Activated naive CD8-positive, alpha-beta T cell treated with anti-CD3 and anti-CD28 coated beads, Interleukin-2, amount 10 ng/mL, durations not matched to agents 7 days and 5 days (primary cell): ENCODE measurements around the gene ERCC5. TPM values are rescaled to one million over a fixed set of nuclear protein-coding genes. Genes with fewer than 3 reads are reported as not detected.

Experiments used
- ATAC-seq: fragments of 150-1000 bp; cut with Tn5 transposase; one replicate; pipeline ENCODE4 v1.10.0; 2021; ENCODE audit warnings: low read depth, moderate library complexity
- POLR2A ChIA-PET: fragments of 350-600 bp; sonication (Branson Sonifier 250); formaldehyde crosslinking; loops from one replicate; lab custom pipeline; 2021; ENCODE audit warnings: antibody characterized with exemption; lab: Charles Lee
- DNase-seq: peaks from one replicate; pipeline ENCODE4 v3.0.0; 2021
- H3K27ac Mint-ChIP-seq: one replicate; pipeline ENCODE4 v1.8.0; 2022; ENCODE audit warnings: mild to moderate bottlenecking, mixed read lengths
- H3K27me3 Mint-ChIP-seq: one replicate; pipeline ENCODE4 v1.8.0; 2022; ENCODE audit warnings: mild to moderate bottlenecking, moderate library complexity, mixed read lengths
- H3K36me3 Mint-ChIP-seq: one replicate; pipeline ENCODE4 v1.8.0; 2021; ENCODE audit warnings: mild to moderate bottlenecking, mixed read lengths
- H3K4me1 Mint-ChIP-seq: one replicate; pipeline ENCODE4 v1.8.0; 2021; ENCODE audit warnings: mixed read lengths
- H3K4me3 Mint-ChIP-seq: one replicate; pipeline ENCODE4 v1.8.0; 2022; ENCODE audit warnings: mild to moderate bottlenecking, moderate library complexity, mixed read lengths
- H3K9me3 Mint-ChIP-seq: one replicate; pipeline ENCODE4 v1.8.0; 2021; ENCODE audit warnings: mixed read lengths
- total RNA-seq, 2 experiments: library from RNA; stranded (reverse); gene quantifications; one replicate each; pipeline ENCODE4 v1.2.3, GENCODE V29; 2021

The ERCC5 gene
- total RNA-seq, 2 experiments from 2014 or later: 102 to 111 TPM

DNA sequence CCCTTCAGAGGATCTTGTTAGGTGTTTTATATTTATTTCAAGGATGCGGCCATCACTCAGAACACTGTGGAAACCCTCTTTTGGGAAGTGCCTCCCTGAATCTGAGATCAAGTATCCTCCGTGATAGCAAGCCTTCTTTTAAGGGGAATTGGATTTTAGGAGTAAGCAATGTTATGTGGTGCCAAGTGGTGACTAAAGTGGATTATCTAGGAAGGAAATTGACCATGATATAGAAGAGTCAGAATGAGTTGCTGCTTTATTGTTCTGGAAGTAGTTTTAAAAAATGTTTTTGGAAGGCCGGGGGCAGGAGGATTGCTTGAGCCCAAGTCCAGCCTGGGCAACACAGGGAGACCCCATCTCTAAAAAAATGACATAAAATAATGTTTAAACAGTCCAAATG is 6.7 kb downstream of the ERCC5 start:
- peaks cover 33% of the 10 kb centered on the region for H3K4me1 Mint-ChIP-seq
- H3K27ac Mint-ChIP-seq: no peak overlapping the region
- POLR2A ChIA-PET: no interaction called here

DNA sequence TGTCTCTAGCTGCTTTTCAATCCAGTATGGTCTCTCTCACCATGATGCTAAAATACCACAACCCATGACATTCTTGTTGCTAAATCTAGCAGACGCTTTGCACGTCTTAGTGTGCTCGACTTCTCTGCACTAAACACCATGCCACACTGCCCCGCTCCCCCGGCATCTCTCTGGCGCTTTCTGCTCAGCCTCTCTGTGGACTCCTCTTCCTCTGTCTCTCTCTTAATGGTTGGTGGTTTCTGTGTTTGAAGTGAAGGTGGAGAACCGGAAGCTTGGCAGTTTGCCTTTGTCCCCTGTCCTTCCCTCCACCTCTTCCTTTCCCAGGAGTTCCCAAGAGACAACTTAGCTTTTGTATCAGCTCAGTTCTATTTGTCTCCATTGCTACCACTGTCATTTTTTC is 8.8 kb downstream of the ERCC5 start:
- Mint-ChIP-seq H3K27me3 (no peaks in the 10 kb centered on the region), H3K4me3 (peak overlapping the region; percentile 59), H3K9me3 (no peaks in the 10 kb centered on the region), H3K36me3 (peaks cover 25% of the 10 kb centered on the region), H3K27ac (peak overlapping the region; percentile 73), H3K4me1 (peaks cover 22% of the 10 kb centered on the region)
- POLR2A ChIA-PET: interaction anchor here (1.3 kb wide), 1 partner anchor 9 kb away, joined by 9 read pairs; the partner anchor contains the start of gene ERCC5
- ATAC-seq (peak; percentile 98), DNase-seq (no peak)

More for the DNA sequence above, 6.7 kb downstream of the ERCC5 start:
- Mint-ChIP-seq H3K4me3 (no peak overlapping the region), H3K36me3 (peaks cover 18% of the 10 kb centered on the region), H3K27me3 (no peaks in the 10 kb centered on the region), H3K9me3 (no peaks in the 10 kb centered on the region)
- ATAC-seq (no peak), DNase-seq (no peak)

DNA sequence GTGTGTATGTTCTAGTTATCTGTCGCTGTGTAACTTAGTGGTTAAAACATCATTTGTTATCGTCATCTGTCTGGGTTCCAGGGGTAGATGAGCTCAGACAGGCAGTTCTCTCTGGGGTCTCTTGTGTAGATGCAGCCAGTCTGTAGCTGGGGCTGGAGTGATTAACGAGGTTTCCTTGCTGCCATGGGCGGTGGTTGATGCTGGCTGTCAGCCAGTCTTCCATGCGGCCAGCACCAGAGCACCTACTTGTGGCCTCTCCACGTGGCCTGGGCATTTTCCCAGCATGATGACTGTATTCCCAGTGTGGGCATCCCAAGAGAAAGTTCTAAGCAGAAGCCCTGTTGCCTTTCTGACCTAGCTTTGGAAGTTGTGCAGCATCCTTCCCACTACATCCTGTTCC is 10.7 kb downstream of the ERCC5 start:
- POLR2A ChIA-PET: no interaction called here
- peaks cover 26% of the 10 kb centered on the region for H3K36me3 Mint-ChIP-seq
- no peak for ATAC-seq
- no peak for DNase-seq
- H3K4me3 Mint-ChIP-seq: no peak overlapping the region
- H3K27me3 Mint-ChIP-seq: no peaks in the 10 kb centered on the region
- no peaks in the 10 kb centered on the region for H3K9me3 Mint-ChIP-seq
- no peak overlapping the region for H3K27ac Mint-ChIP-seq
- H3K4me1 Mint-ChIP-seq: peaks cover 15% of the 10 kb centered on the region

DNA sequence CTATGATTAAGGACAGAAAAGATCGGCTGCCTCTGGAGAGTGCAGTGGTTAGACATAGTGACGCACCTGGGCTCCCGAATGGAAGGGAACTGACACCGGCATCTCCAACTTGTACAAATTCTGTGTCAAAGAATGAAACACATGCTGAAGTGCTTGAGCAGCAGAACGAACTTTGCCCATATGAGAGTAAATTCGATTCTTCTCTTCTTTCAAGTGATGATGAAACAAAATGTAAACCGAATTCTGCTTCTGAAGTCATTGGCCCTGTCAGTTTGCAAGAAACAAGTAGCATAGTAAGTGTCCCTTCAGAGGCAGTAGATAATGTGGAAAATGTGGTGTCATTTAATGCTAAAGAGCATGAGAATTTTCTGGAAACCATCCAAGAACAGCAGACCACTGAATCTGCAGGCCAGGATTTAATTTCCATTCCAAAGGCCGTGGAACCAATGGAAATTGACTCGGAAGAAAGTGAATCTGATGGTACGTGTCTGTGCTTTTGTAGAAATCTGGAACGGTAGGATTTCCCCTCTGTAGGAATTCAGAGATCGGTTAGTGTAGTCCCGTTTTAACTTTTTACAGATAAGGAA is 16.9 kb downstream of the ERCC5 start:
- Mint-ChIP-seq H3K4me1 (peaks cover 4% of the 10 kb centered on the region), H3K36me3 (peaks cover 37% of the 10 kb centered on the region), H3K27me3 (no peaks in the 10 kb centered on the region), H3K27ac (no peak overlapping the region), H3K9me3 (no peaks in the 10 kb centered on the region), H3K4me3 (no peak overlapping the region)
- no peak for DNase-seq
- no peak for ATAC-seq
- POLR2A ChIA-PET: no interaction called here

DNA sequence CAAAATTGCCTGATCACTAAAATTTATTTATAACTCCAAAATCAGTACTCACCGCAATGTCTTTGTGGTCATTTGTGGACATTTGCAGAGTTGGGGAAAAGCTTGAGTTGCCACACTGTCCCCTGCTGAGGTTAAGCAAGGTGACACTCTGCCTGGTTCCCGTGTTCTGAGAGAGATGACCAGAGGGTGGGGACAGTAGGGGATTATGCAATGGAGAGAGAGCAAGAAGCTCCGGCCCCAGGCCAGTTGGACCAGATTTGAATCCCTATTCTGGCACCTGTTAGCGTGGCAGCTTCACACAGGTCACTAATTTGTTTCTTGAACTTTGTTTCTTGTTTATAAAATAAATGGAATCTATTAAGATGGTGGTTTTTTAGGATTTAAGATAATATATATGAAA is 17.8 kb downstream of the ERCC5 start:
- Mint-ChIP-seq H3K9me3 (no peaks in the 10 kb centered on the region), H3K4me3 (no peak overlapping the region), H3K4me1 (peaks cover 5% of the 10 kb centered on the region), H3K27ac (no peak overlapping the region), H3K27me3 (no peaks in the 10 kb centered on the region), H3K36me3 (peaks cover 37% of the 10 kb centered on the region)
- DNase-seq (no peak), ATAC-seq (no peak)
- POLR2A ChIA-PET: no interaction called here

DNA sequence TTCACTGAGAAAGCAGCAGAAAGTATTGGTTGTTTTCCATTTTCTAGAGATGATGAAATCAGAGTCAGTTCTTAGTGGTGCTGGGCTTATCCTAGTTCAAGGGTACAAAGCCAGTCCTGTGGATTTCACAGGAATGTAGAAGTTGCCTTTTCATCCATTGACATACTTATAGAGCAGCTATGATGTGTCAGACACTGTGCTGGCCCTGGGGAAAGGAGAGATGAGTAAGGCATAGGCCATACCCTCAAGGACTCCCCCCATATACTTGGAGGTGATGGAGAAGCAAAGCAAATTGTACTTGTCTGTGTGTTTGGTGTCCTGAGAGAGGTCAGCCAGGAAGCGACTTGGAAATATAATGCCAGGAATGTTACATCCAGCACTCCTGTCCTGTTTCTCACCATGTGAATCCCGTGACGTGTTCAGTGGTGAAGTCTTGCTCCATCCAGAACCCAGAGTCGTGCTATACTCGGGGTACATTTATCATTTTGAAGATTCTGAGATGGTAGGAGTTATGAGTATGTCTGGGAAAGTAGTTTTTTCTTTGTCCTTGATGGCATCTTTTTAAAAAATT is 22.6 kb downstream of the ERCC5 start:
- Mint-ChIP-seq H3K27me3 (no peaks in the 10 kb centered on the region), H3K9me3 (no peaks in the 10 kb centered on the region), H3K4me1 (peaks cover 15% of the 10 kb centered on the region), H3K27ac (no peak overlapping the region), H3K4me3 (no peak overlapping the region), H3K36me3 (peaks cover 30% of the 10 kb centered on the region)
- POLR2A ChIA-PET: no interaction called here
- ATAC-seq: no peak
- no peak for DNase-seq

DNA sequence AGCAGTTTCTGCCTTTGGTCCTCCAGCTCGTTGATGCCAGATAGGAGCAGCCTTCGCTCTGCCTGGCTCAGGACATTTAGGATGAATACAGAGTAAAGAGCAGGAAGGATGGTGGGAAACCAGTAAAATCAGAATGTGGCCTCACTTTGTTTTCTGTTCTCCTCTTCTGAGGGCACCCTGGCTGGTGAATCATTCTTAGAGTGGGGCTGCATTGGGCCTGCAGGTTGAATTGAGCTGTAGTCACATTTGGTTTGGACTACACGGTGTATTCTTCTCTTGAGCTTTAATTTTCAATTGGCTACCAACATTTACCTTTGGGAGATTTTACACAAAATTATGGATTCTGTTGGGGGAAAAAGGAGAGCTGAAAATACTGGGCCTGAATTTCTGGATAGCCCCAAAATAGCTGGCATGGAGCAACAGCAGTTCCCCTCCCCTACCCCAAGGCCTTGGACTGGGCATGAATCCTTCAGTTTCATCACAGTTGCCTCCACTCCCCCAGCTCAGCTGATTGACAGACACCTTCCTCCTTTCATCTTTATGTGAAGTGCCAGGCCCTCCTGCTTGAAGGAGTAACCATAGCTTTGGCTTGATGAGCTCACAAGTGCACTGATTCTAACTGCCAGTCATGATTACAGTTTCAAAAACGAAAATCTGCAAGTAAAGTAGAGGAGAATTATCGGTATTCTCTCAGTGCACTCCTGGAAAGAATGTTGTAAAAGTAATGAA is 24.3 kb downstream of the ERCC5 start:
- Mint-ChIP-seq H3K36me3 (peaks cover 26% of the 10 kb centered on the region), H3K4me1 (peaks cover 10% of the 10 kb centered on the region), H3K9me3 (no peaks in the 10 kb centered on the region), H3K4me3 (no peak overlapping the region), H3K27me3 (no peaks in the 10 kb centered on the region), H3K27ac (peak overlapping the region; percentile 18)
- ATAC-seq: peak; percentile 13
- DNase-seq: no peak
- POLR2A ChIA-PET: interaction anchor here (0.7 kb wide), 1 partner anchor 278 kb away, joined by 4 read pairs; no protein-coding TSS in a partner anchor

DNA sequence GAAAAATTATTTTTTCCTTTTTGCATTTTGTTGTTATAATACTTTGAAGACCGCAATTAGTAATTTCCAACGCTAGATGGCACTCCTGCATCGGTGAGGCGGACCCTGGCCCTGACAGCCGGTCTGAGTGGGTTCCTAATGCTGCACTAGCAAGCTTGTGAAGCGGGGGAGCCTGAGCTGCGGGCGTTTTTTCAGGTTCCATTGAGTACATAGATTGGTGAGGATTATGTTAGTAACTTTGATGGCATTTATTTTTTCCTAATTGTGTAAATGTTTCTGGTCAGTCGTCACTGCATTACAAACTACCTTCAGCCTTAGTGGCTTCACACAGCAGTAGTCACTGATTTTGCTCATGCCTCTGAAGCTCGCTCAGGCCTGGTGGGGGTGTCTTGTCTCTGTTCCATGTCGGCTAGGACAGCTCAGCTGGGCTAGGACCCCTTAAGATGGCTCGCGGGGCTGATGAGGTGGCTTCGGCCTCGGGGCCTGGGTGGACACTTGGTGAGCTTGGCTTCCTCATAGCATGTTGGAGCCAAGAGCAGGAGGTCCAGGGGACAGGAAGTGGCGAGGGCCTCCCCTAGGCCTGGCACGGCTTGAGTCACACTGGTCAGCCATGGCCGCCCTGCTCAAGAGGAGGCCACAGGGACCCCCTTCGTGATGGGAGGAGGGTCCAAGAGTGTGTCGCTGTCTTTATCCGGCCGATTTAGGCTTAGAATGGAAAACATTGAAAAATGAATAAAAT is 25.0 kb downstream of the ERCC5 start:
- H3K27ac Mint-ChIP-seq: no peak overlapping the region
- H3K4me1 Mint-ChIP-seq: peaks cover 10% of the 10 kb centered on the region
- peaks cover 28% of the 10 kb centered on the region for H3K36me3 Mint-ChIP-seq
- no peaks in the 10 kb centered on the region for H3K9me3 Mint-ChIP-seq
- POLR2A ChIA-PET: no interaction called here
- DNase-seq: no peak
- peak; percentile 75 for ATAC-seq
- no peaks in the 10 kb centered on the region for H3K27me3 Mint-ChIP-seq
- no peak overlapping the region for H3K4me3 Mint-ChIP-seq

DNA sequence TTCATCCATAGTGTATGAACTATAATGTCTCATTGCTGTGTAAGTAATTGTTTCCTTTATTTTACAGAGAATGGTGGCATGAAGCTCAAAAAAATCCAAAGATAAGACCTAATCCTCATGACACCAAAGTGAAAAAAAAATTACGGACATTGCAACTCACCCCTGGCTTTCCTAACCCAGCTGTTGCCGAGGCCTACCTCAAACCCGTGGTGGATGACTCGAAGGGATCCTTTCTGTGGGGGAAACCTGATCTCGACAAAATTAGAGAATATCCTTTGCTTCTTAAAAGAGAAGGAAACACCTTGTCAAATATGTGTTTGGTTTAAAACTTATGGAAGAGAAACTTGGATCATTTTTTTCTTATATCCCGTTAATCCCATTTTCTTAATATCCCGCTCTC is 26.3 kb downstream of the ERCC5 start:
- H3K36me3 Mint-ChIP-seq: peaks cover 32% of the 10 kb centered on the region
- DNase-seq (no peak), ATAC-seq (no peak)
- H3K9me3 Mint-ChIP-seq: no peaks in the 10 kb centered on the region
- H3K4me3 Mint-ChIP-seq: no peak overlapping the region
- H3K27me3 Mint-ChIP-seq: no peaks in the 10 kb centered on the region
- H3K4me1 Mint-ChIP-seq: peaks cover 10% of the 10 kb centered on the region
- H3K27ac Mint-ChIP-seq: no peak overlapping the region
- POLR2A ChIA-PET: no interaction called here

DNA sequence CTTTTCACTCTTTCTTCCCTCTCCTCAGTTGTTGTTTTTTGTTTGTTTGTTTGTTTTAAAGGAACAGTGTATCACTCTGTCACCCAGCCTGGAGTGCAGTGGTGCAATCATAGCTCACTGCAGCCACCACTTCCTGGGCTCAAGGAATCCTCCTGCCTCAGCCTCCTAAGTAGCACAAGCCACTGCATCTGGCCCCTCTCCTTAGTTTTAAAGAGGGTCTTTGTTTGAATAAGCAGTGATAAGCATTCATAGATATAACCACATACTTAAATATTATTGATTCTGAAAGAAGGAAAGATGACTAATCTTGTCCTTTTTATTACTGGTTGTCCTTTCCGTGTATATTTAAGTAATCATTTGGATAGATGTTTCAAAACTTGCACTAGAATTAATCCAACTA is 26.7 kb downstream of the ERCC5 start:
- Mint-ChIP-seq H3K4me3 (no peak overlapping the region), H3K27ac (no peak overlapping the region), H3K9me3 (no peaks in the 10 kb centered on the region), H3K27me3 (no peaks in the 10 kb centered on the region), H3K4me1 (peaks cover 10% of the 10 kb centered on the region), H3K36me3 (peaks cover 31% of the 10 kb centered on the region)
- no peak for DNase-seq
- ATAC-seq: no peak
- POLR2A ChIA-PET: no interaction called here

DNA sequence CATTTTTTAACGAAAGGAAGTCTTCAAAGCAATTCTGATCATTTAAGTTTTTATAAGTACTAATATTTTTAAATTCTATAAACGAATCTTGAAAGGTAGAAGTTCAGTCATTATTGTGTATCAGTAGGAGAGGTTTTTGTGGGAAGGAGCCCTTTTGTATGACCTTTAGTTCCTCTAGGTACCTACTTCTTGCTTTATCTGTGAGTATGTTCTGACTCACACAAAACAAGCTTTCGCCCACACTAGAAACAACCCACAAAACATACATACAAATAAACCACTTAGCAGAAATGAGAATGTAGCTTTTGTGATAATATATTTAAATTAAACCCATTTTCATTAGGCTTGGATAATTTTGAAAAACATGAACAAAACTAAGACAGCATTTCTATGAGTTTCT is 27.8 kb downstream of the ERCC5 start:
- ATAC-seq (no peak), DNase-seq (no peak)
- no peaks in the 10 kb centered on the region for H3K27me3 Mint-ChIP-seq
- no peak overlapping the region for H3K4me3 Mint-ChIP-seq
- H3K36me3 Mint-ChIP-seq: peaks cover 29% of the 10 kb centered on the region
- POLR2A ChIA-PET: no interaction called here
- no peaks in the 10 kb centered on the region for H3K9me3 Mint-ChIP-seq
- H3K27ac Mint-ChIP-seq: no peak overlapping the region
- H3K4me1 Mint-ChIP-seq: peaks cover 9% of the 10 kb centered on the region

DNA sequence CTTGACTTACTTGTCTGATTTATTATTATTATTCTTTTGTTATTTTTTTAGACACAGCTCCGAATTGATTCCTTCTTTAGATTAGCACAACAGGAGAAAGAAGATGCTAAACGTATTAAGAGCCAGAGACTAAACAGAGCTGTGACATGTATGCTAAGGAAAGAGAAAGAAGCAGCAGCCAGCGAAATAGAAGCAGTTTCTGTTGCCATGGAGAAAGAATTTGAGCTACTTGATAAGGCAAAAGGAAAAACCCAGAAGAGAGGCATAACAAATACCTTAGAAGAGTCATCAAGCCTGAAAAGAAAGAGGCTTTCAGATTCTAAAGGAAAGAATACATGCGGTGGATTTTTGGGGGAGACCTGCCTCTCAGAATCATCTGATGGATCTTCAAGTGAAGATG is 29.4 kb downstream of the ERCC5 start:
- peaks cover 7% of the 10 kb centered on the region for H3K4me1 Mint-ChIP-seq
- H3K27ac Mint-ChIP-seq: no peak overlapping the region
- H3K4me3 Mint-ChIP-seq: no peak overlapping the region
- ATAC-seq (no peak), DNase-seq (no peak)
- H3K27me3 Mint-ChIP-seq: no peaks in the 10 kb centered on the region
- peaks cover 29% of the 10 kb centered on the region for H3K36me3 Mint-ChIP-seq
- no peaks in the 10 kb centered on the region for H3K9me3 Mint-ChIP-seq
- POLR2A ChIA-PET: no interaction called here

DNA sequence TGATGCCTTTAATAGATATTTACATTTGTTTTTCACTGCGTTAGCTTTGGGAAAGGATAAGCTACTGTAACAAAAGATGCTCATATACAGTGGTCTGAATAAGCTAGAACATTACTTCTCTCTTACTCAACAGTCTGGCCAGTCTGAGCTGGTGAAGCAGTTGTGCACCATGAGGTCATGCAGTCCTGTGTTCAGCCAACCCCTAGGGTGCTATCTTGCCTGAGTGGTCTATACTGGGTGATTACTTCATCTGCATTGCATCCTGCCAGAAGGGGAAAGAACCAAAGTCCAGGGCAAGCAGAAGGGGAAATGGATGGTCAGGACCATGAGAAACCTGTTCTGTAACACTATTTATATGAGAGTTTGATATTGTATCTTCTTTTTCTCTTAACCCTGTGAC is 31.5 kb downstream of the ERCC5 start:
- no peak overlapping the region for H3K27ac Mint-ChIP-seq
- no peak for ATAC-seq
- POLR2A ChIA-PET: no interaction called here

More for the DNA sequence above, 31.5 kb downstream of the ERCC5 start:
- no peak overlapping the region for H3K4me3 Mint-ChIP-seq
- H3K9me3 Mint-ChIP-seq: no peaks in the 10 kb centered on the region
- H3K36me3 Mint-ChIP-seq: peaks cover 23% of the 10 kb centered on the region
- H3K27me3 Mint-ChIP-seq: no peaks in the 10 kb centered on the region
- peaks cover 1% of the 10 kb centered on the region for H3K4me1 Mint-ChIP-seq
- no peak for DNase-seq
